Panc1 (cell line): ENCODE data around the gene SLC24A4.

Experiments
- POLR2AphosphoS5 ChIP-seq: IDR thresholded peaks from 2 replicates; pipeline ENCODE4 v1.6.1; 2012; ENCODE audit warnings: mild to moderate bottlenecking, low read depth, low read length, moderate library complexity
- TF ChIP-seq, protein P1 (sequence below): fragments of 450-650 bp; IDR thresholded peaks from 2 replicates; pipeline ENCODE4 v1.5.1; 2017; ENCODE audit warnings: mild to moderate bottlenecking

DNA sequence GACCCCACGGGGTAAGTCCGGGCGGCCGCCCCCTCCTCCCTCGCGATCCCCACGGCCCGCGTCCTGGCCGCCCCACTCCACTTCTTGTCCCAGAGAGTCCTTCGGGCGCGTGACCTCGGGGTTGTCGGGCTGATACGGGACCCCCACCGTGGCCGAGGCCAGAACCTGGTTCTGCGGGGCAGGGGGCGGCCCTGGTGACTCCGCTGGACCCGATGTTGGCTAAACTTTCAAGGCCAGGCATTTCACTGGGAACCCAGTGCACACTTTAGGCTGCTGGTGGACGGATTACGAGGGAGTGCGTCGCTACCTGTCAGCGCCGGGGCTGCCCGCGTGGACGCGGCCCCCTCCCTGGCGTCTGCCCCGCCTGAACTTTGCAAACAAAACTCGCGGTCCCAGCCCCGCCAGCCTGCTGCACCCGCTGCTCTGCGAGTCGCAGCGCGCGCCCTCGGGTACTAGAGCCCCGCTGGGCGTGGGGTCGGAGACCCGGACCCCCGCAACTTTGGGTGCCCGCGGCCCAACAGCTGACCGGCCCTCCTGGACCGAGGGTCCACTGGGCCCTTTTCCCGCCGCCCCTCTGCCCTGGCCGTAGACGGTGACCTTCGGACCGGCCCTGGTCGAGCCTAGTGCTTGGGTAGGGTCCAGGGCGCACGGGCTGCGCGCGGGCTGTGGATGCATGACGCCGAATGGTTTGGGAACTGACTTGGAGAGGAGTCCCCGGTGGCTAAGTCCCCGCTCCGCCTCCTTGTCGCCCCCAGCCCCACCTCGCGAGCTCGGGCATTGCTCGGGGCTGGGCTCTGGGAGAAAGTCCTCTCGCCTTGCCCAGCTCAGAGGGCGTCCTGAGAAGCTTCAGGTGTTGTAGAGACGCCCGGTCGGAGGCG is 191.2 kb downstream of the SLC24A4 start:
- TF ChIP-seq, protein P1, sequence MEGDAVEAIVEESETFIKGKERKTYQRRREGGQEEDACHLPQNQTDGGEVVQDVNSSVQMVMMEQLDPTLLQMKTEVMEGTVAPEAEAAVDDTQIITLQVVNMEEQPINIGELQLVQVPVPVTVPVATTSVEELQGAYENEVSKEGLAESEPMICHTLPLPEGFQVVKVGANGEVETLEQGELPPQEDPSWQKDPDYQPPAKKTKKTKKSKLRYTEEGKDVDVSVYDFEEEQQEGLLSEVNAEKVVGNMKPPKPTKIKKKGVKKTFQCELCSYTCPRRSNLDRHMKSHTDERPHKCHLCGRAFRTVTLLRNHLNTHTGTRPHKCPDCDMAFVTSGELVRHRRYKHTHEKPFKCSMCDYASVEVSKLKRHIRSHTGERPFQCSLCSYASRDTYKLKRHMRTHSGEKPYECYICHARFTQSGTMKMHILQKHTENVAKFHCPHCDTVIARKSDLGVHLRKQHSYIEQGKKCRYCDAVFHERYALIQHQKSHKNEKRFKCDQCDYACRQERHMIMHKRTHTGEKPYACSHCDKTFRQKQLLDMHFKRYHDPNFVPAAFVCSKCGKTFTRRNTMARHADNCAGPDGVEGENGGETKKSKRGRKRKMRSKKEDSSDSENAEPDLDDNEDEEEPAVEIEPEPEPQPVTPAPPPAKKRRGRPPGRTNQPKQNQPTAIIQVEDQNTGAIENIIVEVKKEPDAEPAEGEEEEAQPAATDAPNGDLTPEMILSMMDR: no peak
- TF ChIP-seq POLR2AphosphoS5: no peak
